CD4-positive, alpha-beta T cell treated with Interleukin-15 for 1 hour (primary cell): ENCODE results near the gene ZMYND19.
"Not testable (repeated sequence)": the region's sequence is repeated elsewhere in the genome, so short reads cannot be mapped to it uniquely, and the experiment has no call there.

Source experiments
- DNase-seq: peaks from one replicate; pipeline ENCODE4 v3.0.0-alpha.2; 2020

Gene ZMYND19

DNA sequence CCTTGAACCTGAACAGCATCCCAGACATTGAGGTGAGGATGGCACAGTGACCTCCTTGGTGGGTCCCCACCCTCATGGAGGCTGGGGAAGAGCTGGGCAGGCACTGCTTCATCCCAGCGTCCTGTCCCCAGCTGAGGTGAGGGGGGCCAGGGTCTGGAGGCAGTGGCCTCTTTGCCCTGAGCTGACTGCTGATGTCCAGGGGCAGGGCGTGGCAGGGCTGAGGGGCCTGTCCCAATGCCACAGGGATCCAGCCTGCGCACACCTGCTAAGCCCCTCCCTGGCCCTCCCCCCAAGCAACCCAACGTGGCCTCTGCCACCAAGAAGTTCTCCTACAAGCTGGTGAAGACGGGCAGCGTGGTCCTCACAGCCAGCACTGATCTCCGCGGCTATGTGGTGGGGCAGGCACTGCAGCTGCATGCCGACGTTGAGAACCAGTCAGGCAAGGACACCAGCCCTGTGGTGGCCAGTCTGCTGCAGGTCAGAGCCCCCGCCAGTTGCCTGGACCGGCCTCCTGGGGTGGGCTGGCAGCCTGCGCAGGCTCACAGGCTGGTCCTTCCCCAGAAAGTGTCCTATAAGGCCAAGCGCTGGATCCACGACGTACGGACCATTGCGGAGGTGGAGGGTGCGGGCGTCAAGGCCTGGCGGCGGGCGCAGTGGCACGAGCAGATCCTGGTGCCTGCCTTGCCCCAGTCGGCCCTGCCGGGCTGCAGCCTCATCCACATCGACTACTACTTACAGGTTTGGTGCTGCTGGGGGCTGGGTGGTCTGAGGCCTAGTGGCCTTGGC lies 23.6 kb upstream of the ZMYND19 start:
- DNase-seq = no peak

DNA sequence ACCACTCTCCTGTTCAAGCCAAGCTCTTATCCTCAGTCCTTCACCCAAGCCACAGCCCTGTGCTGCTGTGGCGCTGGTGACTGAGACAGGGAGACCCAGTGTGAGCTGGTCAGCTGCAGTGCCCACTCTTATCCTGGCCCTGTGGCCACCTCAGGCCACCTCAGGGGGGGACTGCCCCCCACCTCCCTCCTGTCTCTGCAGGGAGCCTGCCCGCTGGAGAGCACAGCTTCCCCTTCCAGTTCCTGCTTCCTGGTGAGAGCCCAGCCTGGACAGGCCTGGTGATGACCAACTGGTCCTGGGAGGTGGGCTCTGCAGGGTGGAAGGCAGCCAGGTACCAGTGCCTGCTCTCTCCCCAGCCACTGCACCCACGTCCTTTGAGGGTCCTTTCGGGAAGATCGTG lies 22.9 kb upstream of the ZMYND19 start:
- DNase-seq = no peak

DNA sequence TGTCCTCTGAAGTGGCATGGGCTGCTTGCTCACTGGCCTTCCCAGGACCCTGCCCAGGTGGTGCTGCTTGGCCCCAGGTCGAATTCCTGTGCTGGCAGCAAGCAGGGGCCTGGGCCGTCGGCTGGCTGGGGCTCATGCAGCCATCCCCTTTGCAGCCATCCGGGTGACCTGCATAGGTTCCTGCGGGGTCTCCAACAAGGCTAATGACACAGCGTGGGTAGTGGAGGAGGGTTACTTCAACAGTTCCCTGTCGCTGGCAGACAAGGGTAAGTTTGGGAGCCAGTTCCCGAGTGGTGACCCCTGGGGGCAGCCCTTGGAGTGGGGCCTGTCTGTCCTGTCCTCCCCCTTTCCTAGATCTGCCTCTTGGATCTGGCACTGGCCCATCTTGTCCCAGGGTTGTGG lies 22.4 kb upstream of the ZMYND19 start:
- DNase-seq = no peak

DNA sequence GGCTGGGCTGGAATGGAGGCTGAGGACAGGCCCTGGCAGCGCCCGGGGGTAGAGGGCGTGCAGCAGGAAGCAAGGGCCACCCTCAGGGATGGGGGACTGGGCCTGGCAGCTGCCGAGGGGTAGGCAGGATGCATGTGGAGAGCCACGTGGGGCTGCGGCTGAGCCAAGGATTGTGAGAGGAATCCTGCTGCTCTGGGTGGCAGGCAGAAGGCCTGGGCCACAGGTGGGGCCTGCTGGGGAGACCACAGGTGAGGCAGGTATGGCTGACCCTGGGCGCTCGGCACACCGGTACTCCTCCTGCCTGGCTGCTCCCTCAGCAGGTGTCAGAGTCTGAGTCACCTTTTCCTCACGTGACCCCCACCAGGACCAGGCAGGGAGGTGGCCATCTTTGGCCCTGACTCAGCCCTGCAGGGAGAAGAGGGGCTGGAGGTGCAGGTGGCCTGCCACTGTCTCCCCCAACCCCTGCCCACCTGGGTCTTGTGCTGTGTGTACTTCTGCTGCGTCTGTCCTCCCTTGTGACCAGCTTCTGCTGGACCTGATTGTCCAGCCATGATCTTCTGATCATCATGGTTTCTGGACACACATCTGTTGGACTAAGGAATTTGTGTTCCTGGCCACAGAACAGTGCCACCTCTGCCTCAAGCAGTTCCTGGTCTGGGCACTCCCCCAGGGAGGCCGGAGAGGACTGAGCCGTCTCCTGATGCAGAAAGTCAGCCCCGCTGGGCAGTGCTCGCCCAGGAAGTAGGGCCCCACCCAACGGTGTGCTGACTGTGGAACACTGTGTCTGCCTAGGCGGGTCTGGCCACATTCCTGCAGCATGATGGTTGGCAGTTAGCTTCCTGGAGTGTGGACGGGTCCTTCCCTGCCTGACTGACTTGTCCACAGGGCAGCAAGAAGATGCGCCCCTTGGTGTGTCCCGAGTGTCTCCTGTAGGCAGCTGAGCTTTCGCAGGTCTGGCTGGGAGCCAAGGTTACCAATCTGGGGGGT lies 21.6 kb upstream of the ZMYND19 start:
- DNase-seq = no peak

DNA sequence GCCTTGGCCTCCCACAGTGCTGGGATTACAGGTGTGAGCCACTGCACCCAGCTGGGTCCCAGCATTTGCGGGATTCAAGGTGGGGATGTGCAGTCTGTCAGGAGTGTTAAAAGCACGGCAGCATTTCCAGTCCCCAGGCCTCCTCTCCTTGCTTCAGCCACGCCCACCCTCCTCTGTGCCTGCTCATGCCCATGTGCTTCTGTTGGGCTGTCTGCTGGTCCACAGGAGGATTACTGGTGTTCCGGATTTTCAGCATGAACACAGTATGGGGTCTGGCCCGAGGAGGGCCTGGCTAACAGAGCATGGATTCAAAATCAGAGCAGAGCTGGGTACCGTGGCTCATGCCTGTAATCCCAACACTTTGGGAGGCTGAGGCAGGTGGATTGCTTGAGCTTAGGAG lies 20.6 kb upstream of the ZMYND19 start:
- no peak for DNase-seq

DNA sequence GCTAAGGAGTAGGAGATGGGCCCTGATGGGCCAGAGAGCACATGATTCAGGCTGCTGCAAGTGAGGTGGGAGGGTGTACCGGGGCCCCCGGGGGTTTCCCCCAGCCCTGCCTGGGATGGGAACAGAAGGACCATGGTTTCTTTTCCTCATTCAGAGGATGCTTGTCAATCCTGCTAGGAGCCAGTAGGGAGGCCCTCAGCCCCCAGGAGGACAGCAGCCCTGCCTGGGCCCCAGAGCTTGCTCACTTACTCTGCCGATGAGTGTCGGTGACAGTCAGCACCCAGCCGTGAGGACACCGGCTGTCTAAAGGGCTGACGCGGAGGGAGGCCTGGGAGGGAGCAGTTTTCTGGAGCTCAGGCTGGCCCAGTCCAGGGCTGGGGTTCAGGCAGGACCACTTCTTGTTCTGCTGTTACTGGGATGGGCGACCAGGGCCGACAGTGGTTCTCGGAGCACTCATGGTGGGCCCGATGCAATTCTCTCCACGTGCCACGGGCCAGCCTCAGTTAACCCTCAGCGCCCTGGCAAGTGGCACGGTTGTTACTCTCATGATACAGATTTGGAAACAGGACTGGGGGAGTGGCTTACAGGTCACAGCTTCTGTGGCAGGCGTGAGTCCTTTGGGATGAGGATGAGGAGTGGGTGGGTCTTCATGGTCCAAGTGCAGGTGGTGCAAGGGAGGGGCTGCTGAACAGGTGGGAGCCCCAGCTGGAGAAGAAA lies 17.0 kb upstream of the ZMYND19 start:
- no peak for DNase-seq

DNA sequence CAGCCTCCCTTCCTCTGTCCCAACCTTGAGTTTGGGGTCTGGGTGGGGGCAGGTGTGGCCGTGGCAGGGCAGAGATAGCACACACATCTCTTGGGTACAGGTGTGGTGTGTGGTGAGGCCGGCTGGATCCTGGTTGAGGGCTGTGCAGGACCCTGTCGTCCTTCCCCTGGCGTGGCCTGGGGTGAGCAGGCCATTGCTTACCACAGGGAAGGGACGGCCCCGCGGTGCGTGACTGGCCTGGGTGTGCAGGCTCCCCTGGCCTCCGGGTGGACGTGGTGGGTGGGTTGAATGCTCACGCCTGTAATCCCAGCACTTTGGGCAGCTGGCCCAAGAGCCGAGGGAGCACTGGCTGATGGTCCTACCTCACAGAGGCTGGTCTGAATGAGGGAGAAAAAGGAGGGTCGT lies 16.4 kb upstream of the ZMYND19 start:
- DNase-seq = no peak

DNA sequence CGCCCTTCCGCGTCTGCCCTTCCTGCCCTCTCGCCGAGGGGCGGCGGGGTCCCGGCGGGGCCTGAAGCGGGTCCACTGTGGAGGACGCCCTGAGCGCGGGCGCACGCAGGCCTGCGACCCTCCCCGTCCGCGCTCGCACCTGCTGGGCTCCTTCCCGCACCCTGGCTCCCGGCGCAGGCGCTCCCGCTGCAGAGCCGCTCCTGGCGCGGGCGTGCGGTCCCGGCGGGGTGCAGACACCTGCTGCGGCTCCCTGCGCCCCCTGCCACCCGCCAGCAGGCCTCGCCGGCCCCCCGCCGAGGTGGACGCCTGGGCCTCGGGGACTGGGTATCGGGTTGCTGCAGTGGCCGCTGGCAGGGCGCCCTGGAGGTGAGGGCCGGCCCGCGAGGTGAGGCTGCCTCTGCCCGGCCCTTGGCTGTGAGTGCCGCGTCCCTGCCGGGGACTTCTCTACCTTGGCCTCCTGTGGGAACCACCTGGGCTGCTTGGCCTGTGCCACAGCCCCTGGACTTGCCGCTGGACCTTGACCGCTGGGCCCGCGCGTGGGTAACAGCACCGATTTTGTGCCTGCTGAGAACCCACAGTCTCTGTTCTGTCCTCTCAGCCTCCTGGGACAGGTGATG lies 15.8 kb upstream of the ZMYND19 start:
- no peak for DNase-seq

DNA sequence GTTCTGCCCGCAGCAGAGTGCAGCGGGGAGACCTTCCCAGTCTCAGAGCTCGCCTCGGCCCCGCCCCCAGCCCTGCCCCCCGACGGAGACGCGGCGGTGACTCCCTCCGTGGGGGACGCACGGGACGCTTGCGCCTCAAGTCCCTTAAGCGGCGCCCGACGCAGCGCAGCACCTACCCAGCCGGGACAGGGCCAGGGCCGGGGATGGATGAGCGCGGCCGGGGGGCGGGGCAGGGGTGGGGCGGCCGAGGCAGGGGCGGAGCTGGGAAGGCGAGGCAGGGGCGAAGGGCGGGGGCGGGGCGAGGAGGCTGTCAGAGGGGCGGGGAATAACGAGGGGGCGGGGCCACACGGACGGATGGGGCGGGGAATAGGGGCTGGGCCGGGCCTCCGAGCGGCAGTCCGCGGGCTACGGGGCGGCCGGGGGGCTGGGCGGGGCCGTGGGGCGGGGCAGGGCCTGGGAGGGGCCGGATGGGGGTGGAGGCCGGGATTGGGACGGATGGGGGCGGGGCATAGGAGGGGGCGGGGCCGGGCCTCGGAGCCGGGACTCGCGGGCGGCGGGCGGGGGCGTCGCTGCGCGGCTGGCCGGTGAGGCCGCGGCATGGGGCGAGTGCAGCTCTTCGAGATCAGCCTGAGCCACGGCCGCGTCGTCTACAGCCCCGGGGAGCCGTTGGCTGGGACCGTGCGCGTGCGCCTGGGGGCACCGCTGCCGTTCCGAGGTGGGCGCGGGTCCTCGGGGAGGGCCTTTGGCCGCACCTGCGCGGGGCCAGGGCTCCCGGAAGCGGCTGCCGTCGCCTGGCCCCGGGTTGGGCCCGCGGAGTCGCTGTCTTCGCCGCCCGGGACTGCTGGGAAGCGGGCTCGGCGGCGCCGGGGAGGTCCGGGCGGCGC lies 15.1 kb upstream of the ZMYND19 start, which contains the start of gene ARRDC1:
Gene ARRDC1, plus strand, starts transcription at position 566 of the 884 bp plus-strand sequence. Its CDS starts 32 bp downstream, at position 598.
- peak; percentile 95 for DNase-seq

DNA sequence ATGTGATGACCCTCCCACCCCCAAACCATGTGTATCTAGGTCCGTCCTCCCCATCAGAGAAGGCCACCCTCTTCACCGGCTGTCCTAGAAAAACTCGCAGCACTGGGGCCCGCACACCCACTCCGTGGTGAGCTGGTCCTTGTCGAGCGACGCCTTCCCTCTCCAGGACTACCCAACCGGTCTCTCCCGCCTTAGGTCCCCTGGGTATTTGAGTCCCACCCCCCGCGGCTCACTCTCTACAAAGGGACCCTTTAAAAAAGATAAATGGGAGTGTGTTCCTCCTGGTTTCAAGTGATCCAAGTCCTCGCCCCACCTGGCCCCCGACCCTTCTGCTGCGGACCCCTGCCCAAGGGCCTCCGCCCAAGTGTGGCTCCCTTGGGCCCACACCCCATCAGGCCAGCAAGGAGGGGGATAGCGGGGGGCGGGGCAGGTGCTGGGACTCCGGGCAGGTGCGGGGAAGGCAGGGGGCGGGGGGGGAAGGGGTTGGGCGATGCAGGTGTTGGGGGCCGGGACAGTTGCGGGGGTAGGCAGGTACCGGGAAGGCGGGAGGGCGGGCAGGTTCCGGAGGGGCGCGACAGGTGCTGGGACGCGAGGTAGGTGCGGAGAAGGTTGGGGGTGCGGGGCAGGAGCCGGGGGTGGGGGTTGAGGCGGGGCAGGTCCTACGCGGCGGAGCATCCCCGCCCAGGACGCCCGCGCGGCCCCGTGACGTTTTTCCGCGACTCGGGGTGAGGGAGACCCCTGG lies 14.2 kb upstream of the ZMYND19 start:
- no peak for DNase-seq

DNA sequence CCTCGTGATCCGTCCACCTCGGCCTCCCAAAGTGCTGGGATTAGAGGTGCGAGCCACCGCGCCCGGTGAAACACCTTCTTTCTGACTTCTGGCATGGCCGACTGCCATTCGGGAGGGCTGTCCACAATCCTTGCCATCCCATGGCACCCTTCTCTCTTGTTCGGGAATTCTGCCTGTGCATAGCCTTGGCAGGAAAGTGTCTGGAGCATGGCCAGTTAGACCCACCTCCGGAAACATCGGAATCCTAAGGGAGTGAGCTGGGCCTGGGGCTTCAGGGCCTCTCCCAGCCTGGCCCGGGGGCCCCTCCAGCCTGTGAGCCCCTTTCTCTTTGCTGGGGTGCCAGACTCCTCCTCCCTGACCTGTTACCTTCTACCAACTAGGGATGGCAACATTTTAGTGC lies 13.6 kb upstream of the ZMYND19 start:
- no peak for DNase-seq

DNA sequence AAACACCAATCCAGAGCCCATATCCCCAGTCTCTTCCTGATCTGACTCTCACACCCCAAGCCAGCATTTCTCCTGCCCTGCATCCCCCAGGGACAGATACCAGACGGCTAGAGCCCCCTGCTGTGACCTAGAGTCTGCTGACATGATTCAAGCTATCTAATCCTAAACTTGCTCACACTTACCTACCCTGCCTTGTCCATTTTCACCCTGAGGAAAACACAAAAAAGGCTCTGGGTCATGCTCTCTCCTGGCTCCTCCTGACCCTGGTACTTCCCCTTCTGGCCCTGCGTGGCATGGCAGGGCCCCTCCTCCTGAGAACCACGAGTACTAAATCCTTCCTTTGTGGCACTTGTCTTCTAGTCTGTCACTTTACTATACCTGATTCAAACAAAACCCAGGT lies 12.3 kb upstream of the ZMYND19 start:
- no peak for DNase-seq

DNA sequence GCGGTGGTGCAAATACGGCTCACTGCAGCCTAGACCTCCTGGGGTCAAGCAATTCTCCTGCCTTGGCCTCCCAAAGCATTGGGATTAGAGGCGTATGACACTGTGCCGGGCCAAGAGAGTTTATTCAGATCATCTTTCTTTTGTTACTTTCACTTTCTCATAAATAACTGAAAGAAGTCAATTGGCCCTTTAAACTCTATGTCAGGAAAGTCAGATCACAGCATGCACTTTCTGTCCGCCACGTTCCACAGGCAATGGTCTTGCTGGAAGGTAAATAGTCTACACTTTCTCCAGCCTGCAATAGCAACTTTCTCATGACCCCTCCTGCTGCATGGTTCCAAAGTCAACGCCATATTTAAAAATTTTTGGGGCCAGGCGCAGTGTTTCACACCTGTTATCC lies 8.6 kb upstream of the ZMYND19 start:
- no peak for DNase-seq

DNA sequence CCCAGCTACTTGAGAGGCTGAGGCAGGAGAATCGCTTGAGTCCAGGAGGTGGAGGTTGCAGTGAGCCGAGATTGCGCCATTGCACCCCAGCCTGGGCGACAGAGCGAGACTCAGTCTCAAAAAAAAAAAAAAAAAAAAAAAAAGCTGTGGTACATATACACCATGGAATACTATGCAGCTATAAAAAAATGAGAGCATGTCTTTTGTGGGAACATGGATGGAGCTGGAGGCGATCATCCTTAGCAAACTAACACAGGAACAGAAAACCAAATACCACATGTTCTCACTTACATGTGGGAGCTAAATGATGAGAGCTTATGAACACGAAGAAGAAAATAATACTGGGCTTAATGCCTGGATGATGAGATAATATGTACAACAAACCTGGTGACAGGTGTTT lies 6.3 kb upstream of the ZMYND19 start:
- DNase-seq = not testable (repeated sequence)

DNA sequence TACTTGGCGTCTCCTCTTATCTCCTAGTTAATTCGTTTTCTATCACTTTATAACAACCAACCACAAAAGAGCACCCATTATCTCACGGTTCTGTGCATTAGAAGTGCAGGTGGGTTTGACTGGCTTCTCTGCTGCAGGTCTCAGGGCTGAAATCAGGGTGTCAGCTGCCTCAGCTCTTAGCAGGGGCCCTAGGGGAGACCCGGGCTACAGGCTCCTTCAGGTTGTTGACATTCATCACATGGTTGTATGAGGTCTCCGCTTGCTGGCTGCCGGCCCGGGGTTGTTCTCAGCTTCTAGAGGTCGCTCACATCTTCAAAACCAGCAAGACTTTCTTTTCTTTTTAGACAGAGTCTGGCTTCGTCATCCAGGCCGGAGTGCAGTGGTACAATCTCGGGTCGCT lies 2.9 kb upstream of the ZMYND19 start:
- no peak for DNase-seq

DNA sequence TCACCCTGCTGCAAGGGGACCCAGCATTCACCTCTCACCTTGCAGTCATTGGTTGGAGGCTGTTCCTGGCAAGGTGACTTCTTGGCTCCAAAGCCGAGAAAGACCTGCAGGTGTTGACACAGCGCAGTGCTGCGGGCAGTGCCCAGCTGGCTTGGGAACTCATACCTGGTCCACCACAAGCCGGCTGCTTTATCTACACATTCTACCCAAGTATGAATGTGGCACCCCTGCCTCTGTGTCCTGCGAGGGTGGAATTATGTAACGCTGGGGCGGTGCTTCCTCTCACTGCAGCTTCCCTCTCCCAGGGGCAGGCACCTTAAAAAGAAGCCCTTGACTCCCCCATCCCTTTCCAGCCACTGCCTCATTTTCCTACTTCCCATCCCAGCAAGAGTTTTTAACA lies 2.5 kb upstream of the ZMYND19 start:
- DNase-seq = no peak

DNA sequence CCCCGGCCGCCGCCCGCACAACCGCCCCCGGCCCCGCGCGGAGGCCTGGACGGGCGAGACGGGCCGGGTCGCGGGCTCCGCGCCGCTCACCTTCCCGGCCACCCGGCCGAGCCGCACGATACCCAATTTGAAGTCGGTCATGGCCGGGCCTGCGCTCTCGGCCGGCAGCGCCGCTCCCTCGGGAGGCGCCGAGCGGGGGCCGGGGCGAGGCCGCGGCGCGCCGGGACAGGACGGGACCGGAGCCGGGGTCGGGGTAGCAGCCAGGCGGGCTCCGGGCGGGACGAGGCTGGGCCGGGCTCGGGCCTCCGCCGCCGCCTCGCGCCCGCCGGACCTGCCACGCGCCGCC lies 216 bp downstream of the ZMYND19 start:
- no peak for DNase-seq

DNA sequence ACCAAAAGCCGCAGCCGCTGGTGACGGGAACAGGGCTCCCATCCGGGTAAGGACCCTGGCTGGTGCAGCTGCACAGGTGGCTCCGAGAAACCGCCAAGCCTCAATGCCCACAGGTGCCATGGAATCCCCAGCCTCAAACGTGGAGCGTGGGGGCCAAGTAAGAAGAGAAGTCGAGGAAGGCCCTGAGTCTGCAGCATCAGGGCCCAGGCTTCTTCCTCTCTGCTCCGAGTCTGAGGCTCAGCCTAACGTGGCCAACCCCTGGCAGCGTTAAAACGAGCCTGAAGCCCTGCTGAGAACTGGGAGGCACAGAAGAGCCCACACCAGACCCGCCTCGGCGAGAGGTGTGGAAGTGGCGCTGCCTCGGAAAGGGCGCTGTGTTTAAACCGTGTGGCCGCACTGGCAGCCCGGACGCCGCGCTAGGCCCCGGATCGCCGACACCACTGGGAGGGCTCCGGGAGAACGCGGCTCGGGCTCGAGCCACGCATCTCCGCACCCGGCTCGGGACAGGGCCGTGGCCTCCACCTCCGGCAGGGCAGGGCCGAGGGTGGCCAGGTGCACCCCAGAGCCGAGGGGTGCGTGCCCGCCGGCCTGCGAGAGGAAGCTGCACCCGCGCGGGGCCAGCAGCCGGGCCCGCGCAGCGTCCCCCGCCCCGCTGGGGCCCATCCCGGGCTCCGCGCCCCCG lies 730 bp downstream of the ZMYND19 start:
- no peak for DNase-seq

DNA sequence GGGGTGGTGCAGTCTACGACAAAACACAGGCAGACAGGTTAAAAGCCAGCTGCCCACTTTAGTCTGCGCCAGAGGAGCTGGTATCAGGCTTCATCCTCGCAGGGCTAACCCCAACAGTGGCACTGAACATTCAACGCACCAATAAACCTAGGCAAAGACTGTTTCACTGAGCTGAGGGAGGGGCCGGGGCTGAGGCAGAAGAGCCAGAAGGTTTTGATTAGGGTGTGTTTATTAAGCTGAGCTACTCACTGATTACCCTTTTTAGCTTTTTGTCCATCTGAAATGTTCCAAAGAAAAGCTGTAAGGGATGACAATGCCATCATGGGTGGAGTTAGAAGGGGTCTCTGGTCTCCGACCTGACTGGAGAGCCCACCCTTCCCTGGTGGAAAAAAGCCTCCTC lies 1.4 kb downstream of the ZMYND19 start:
- DNase-seq = no peak

DNA sequence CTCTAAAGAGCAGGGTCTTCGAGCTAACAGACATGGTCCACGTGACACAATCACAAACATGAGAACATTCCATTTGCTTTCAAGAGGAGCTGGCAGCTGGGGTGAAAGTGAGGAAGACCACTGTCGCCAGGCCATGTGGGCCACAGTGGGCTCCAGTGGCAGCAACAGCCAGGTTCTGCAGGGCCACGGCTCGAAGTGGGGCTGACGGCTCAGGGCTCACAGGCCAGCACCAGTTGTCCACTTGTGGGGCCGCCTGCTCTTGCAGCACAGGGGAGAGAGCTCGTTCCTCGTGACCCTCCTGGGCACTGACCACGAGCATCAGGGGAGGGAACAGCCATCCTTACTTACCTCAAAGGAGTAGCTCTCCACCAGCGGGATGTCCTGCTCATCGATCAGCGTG lies 2.0 kb downstream of the ZMYND19 start:
- no peak for DNase-seq

DNA sequence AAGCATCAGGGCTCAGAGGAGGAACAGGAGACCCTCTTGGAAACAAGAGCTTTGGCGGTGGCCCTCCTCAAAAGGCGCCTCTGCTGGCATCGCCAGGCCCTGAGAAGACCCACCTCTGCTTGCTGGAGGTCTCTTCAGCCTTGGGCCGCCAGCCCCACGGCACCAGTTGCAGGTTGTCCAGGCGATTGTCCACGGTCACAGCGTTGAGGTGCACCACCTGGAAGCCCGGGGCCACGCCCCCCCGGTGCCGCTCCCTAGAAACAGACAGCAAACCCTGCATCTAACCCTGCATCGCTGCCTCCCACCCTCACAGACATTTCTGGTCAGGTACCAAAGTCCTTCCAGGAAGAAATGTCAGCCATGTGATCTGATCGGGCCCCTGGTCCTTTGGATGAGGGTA lies 3.5 kb downstream of the ZMYND19 start:
- DNase-seq = no peak
